IPS-11a (cell line): ENCODE results near the gene LRRC15.

Source experiments
- H3K4me3 ChIP-seq: one replicate; pipeline ENCODE4 v1.5.1; 2013; ENCODE audit warnings: low read depth, low read length, control low read depth

The LRRC15 gene

GRCh38 chr3:194305356-194306108 lies 64.0 kb downstream of the LRRC15 start:
- H3K4me3 ChIP-seq, result no peak overlapping the region
